Endometrial microvascular endothelial cells (primary cell): ENCODE measurements around the gene CLIC3. TPM values are rescaled to one million over a fixed set of nuclear protein-coding genes. Genes with fewer than 3 reads are reported as not detected.
"Not testable (repeated sequence)": the region's sequence is repeated elsewhere in the genome, so short reads cannot be mapped to it uniquely, and the experiment has no call there.

Experiments used
- in situ Hi-C: cut with HindIII; loops from 2 replicates; pipeline ENCODE4 v1.10.0; 2017; ENCODE audit warnings: low sequenced_read_pairs, low pct_unique_long_range_greater_than_20kb; ENCODE audit errors: inconsistent ontology term
- total RNA-seq: library from RNA; depleted of rRNA; stranded (reverse); fragments of >200 nt; gene quantifications from one replicate; pipeline ENCODE4 v1.2.3, GENCODE V29; 2015; ENCODE audit errors: inconsistent ontology term

The CLIC3 gene
- total RNA-seq, result 4.8 TPM

- in situ Hi-C loops, result no loop called here
Observed at GRCh38 chr9:136996361-136997292, at the start of gene CLIC3. CLIC3 (minus strand) TSS chr9:136996568; CDS start chr9:136996543, 25 bp downstream.

GRCh38 chr9:137045294-137046087, 49.1 kb upstream of the CLIC3 start:
- in situ Hi-C loops, result no loop called here

GRCh38 chr9:137044502-137045177, 48.3 kb upstream of the CLIC3 start:
- in situ Hi-C loops, result no loop called here

GRCh38 chr9:137044037-137044436, 47.7 kb upstream of the CLIC3 start:
- in situ Hi-C loops, result no loop called here

GRCh38 chr9:137042751-137043727, 46.7 kb upstream of the CLIC3 start:
- in situ Hi-C loops, result no loop called here

- in situ Hi-C loops, result no loop called here
Observed at GRCh38 chr9:137041124-137041523, 44.8 kb upstream of the CLIC3 start.

GRCh38 chr9:137040568-137040967, 44.2 kb upstream of the CLIC3 start:
- in situ Hi-C loops, result no loop called here

GRCh38 chr9:137039611-137040366, 43.4 kb upstream of the CLIC3 start:
- in situ Hi-C loops, result no loop called here

GRCh38 chr9:137038916-137039315, 42.5 kb upstream of the CLIC3 start:
- in situ Hi-C loops, result no loop called here

GRCh38 chr9:137037483-137037882, 41.1 kb upstream of the CLIC3 start:
- in situ Hi-C loops, result no loop called here

GRCh38 chr9:137037035-137037434, 40.7 kb upstream of the CLIC3 start:
- in situ Hi-C loops, result no loop called here

- in situ Hi-C loops, result no loop called here
Observed at GRCh38 chr9:137035937-137036336, 39.6 kb upstream of the CLIC3 start.

- in situ Hi-C loops, result no loop called here
Observed at GRCh38 chr9:137035507-137035834, 39.1 kb upstream of the CLIC3 start.

GRCh38 chr9:137034709-137035506, 38.5 kb upstream of the CLIC3 start:
- in situ Hi-C loops, result no loop called here

GRCh38 chr9:137034039-137034708, 37.8 kb upstream of the CLIC3 start:
- in situ Hi-C loops, result no loop called here

- in situ Hi-C loops, result not testable (repeated sequence)
Observed at GRCh38 chr9:137033481-137033880, 37.1 kb upstream of the CLIC3 start.
